SK-N-SH (cell line): ENCODE measurements around the gene ERC2. TPM values are rescaled to one million over a fixed set of nuclear protein-coding genes. Genes with fewer than 3 reads are reported as not detected.

ENCODE experiments used
- CTCF ChIA-PET: fragments of 300-600, 350-600 bp; formaldehyde crosslinking; extraction: SDS; loops from one replicate; lab custom pipeline; 2021; lab: Yijun Ruan, JAX
- POLR2A ChIA-PET: fragments of 350-600 bp; sonication (Branson Sonifier 250); formaldehyde crosslinking; extraction: SDS; loops from one replicate; lab custom pipeline; 2020; ENCODE audit warnings: antibody characterized with exemption, inconsistent platforms; lab: Yijun Ruan, JAX
- DNase-seq: peaks from one replicate; pipeline ENCODE4 v3.0.0; 2012
- H2AFZ ChIP-seq: fragments of 200-600 bp; sonication (generic); 2 replicates; pipeline ENCODE4 v1.8.1; 2016; ENCODE audit warnings: antibody characterized with exemption, mild to moderate bottlenecking, low read depth
- H3F3A ChIP-seq: fragments of 200-600 bp; sonication (generic); replicated peaks from 2 replicates; pipeline ENCODE3; 2016; ENCODE audit warnings: antibody characterized with exemption, mild to moderate bottlenecking; ENCODE audit not compliant: insufficient read depth
- H3K27ac ChIP-seq, 2 experiments: fragments of 200-500 bp in 1 of 2; fragments of 200-600 bp in 1 of 2; sonication (Bioruptor generic) in 1 of 2; sonication (generic), shearing (Covaris generic) in 1 of 2; 2 replicates each; pipeline versions ENCODE4 v1.5.1 to v1.6.1; 2014 to 2016; ENCODE audit warnings: low read depth in 2 of 2, inconsistent platforms in 1 of 2, low read length in 1 of 2, mild to moderate bottlenecking in 1 of 2, mixed read lengths in 1 of 2
- H3K27me3 ChIP-seq: fragments of 200-600 bp; sonication (generic), shearing (Covaris generic); 2 replicates; pipeline ENCODE4 v1.6.1; 2016; ENCODE audit warnings: mixed run types; ENCODE audit not compliant: insufficient read depth
- H3K36me3 ChIP-seq, 2 experiments: fragments of 200-500 bp in 1 of 2; fragments of 200-600 bp in 1 of 2; sonication (Bioruptor generic) in 1 of 2; sonication (generic) in 1 of 2; replicated peaks in 1 of 2; 2 replicates each; pipeline versions ENCODE3 to v1.5.1; 2014 to 2016; ENCODE audit warnings: low read length in 1 of 2, mild to moderate bottlenecking in 1 of 2; ENCODE audit not compliant: insufficient read depth in 2 of 2, control insufficient read depth in 1 of 2
- H3K4me1 ChIP-seq, 2 experiments: fragments of 200-500 bp in 1 of 2; fragments of 200-600 bp in 1 of 2; sonication (Bioruptor generic) in 1 of 2; sonication (generic), shearing (Covaris generic) in 1 of 2; 2 replicates each; pipeline versions ENCODE4 v1.5.1 to v1.6.1; 2014 to 2016; ENCODE audit warnings: low read depth in 1 of 2, low read length in 1 of 2, mixed run types in 1 of 2; ENCODE audit not compliant: insufficient read depth in 2 of 2, control insufficient read depth in 1 of 2
- H3K4me2 ChIP-seq: fragments of 200-600 bp; sonication (generic), shearing (Covaris generic); 2 replicates; pipeline ENCODE4 v1.6.1; 2017; ENCODE audit warnings: mixed run types
- H3K4me3 ChIP-seq, 2 experiments: fragments of 200-500 bp in 1 of 2; fragments of 200-600 bp in 1 of 2; sonication (Bioruptor generic) in 1 of 2; sonication (generic), shearing (Covaris generic) in 1 of 2; 2 replicates each; pipeline versions ENCODE4 v1.5.1 to v1.8.1; 2014 to 2016; ENCODE audit warnings: low read depth in 2 of 2, inconsistent platforms in 1 of 2, low read length in 1 of 2, mild to moderate bottlenecking in 1 of 2, mixed read lengths in 1 of 2, moderate library complexity in 1 of 2
- H3K79me2 ChIP-seq: fragments of 200-600 bp; sonication (generic); 2 replicates; pipeline ENCODE4 v1.8.1; 2017; ENCODE audit warnings: mild to moderate bottlenecking; ENCODE audit not compliant: insufficient read depth
- H3K9ac ChIP-seq: fragments of 200-600 bp; sonication (generic); 2 replicates; pipeline ENCODE4 v1.6.1; 2017; ENCODE audit warnings: mixed run types
- H3K9me2 ChIP-seq: fragments of 200-600 bp; sonication (generic); 2 replicates; pipeline ENCODE4 v1.6.1; 2017; ENCODE audit warnings: mixed run types
- H3K9me3 ChIP-seq: fragments of 200-600 bp; sonication (generic); 2 replicates; pipeline ENCODE4 v1.6.1; 2017; ENCODE audit warnings: mixed run types, mild to moderate bottlenecking, moderate library complexity
- H4K20me1 ChIP-seq: fragments of 200-600 bp; sonication (generic); 2 replicates; pipeline ENCODE4 v1.6.1; 2017; ENCODE audit warnings: mild to moderate bottlenecking, mixed run types; ENCODE audit not compliant: insufficient read depth
- CHD2 ChIP-seq: fragments of 150-350 bp; IDR thresholded peaks from 2 replicates; pipeline ENCODE4 v1.6.1; 2018; ENCODE audit warnings: low read length; ENCODE audit not compliant: partially characterized antibody
- ELF1 ChIP-seq: IDR thresholded peaks from 2 replicates; pipeline ENCODE4 v1.4.0; 2012
- EP300 ChIP-seq, 2 experiments: IDR thresholded peaks; 2 replicates each; pipeline versions ENCODE4 v1.4.0 to v1.6.1; 2012; ENCODE audit warnings: borderline replicate concordance in 1 of 2, low read depth in 1 of 2, low read length in 1 of 2
- EZH2phosphoT487 ChIP-seq: fragments of 200-600 bp; sonication (generic); IDR thresholded peaks from 2 replicates; pipeline ENCODE4 v1.6.1; 2017; ENCODE audit warnings: low read depth, mixed run types, mild to moderate bottlenecking, antibody characterized with exemption, moderate library complexity, borderline replicate concordance
- FOSL2 ChIP-seq: IDR thresholded peaks from 2 replicates; pipeline ENCODE4 v1.4.0; 2012; ENCODE audit warnings: low read depth, mild to moderate bottlenecking, moderate library complexity, borderline replicate concordance
- JUND ChIP-seq: IDR thresholded peaks from 2 replicates; pipeline ENCODE4 v1.4.0; 2012
- PBX3 ChIP-seq: IDR thresholded peaks from 2 replicates; pipeline ENCODE4; 2012
- POLR2AphosphoS5 ChIP-seq: IDR thresholded peaks from 2 replicates; pipeline ENCODE4 v1.6.1; 2012; ENCODE audit warnings: low read depth, low read length
- RCOR1 ChIP-seq: fragments of 150-350 bp; IDR thresholded peaks from 2 replicates; pipeline ENCODE4 v1.6.1; 2017; ENCODE audit warnings: antibody characterized with exemption, low read length
- REST ChIP-seq: IDR thresholded peaks from 2 replicates; pipeline ENCODE4 v1.6.1; 2012; ENCODE audit warnings: mild to moderate bottlenecking, low read depth, low read length, moderate library complexity
- TAF1 ChIP-seq: IDR thresholded peaks from 2 replicates; pipeline ENCODE4 v1.6.1; 2012; ENCODE audit warnings: low read depth, mild to moderate bottlenecking, low read length, moderate library complexity, borderline replicate concordance
- TEAD4 ChIP-seq: IDR thresholded peaks from 2 replicates; pipeline ENCODE4 v1.4.0; 2012; ENCODE audit warnings: mild to moderate bottlenecking, borderline replicate concordance; ENCODE audit not compliant: insufficient read depth
- USF1 ChIP-seq: IDR thresholded peaks from 2 replicates; pipeline ENCODE4 v1.4.0; 2012; ENCODE audit warnings: low read depth, borderline replicate concordance
- USF2 ChIP-seq: fragments of 150-350 bp; IDR thresholded peaks from 2 replicates; pipeline ENCODE4 v1.6.1; 2017; ENCODE audit warnings: antibody characterized with exemption, low read length, low read depth, borderline replicate concordance
- polyA plus RNA-seq, 3 experiments: library from polyadenylated mRNA; depleted of rRNA; stranded (reverse); fragments of >200 nt; gene quantifications; 2 replicates each; pipeline ENCODE4 v1.2.3, GENCODE V29; 2012
- TF ChIP-seq, protein P1 (sequence below): IDR thresholded peaks from 2 replicates; pipeline ENCODE4 v1.4.0; 2012; ENCODE audit warnings: low read depth

Gene ERC2
- polyA plus RNA-seq, 1 of the 3 experiments (the other 2 are of a cell fraction) = 1.6 TPM

DNA sequence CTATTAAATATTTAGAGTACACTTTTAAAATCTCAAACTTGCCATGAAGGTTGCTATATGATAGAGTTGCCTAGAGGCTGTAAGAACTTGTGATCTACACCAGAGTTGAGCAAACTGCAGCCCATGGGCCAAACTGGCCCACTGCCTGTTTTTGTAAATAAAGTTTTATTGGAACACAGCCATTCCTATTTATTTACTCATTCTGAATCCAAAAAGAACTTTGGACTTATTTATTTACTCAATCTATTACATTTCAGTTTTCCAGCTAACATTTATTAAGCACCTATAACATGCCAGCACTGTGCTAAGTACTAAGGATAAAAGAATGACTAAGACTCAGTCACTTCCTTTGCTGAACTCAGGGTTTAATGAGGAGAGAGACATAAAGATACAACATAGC, 403.6 kb downstream of the ERC2 start:
- Histone ChIP-seq H3K4me1 (no peaks in the 10 kb centered on the region), H3K27me3 (no peaks in the 10 kb centered on the region), H3K4me2 (no peak overlapping the region), H3K4me3 (no peak overlapping the region), H3K27ac (no peak overlapping the region), H2AFZ (no peak overlapping the region), H3K79me2 (no peaks in the 10 kb centered on the region), H3K9ac (no peak overlapping the region), H3K9me3 (no peaks in the 10 kb centered on the region), H3K9me2 (no peaks in the 10 kb centered on the region), H4K20me1 (no peaks in the 10 kb centered on the region), H3K36me3 (no peaks in the 10 kb centered on the region), H3F3A (no peaks in the 10 kb centered on the region)
- TF ChIP-seq USF2 (no peak), TEAD4 (no peak), FOSL2 (no peak), ELF1 (no peak), EP300 (IDR thresholded peaks at IDR 0.05; ENCODE audit: borderline replicate concordance in 1 of 2, low read depth in 1 of 2, low read length in 1 of 2) (no peak), TAF1 (no peak), POLR2AphosphoS5 (no peak), USF1 (no peak), EZH2phosphoT487 (no peak), REST (no peak), PBX3 (no peak), CHD2 (no peak), RCOR1 (no peak), JUND (no peak)
- TF ChIP-seq, protein P1, sequence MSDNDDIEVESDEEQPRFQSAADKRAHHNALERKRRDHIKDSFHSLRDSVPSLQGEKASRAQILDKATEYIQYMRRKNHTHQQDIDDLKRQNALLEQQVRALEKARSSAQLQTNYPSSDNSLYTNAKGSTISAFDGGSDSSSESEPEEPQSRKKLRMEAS = no peak
- DNase-seq = no peak
- ChIA-PET POLR2A (no interaction called here), CTCF (interaction anchor here (1.5 kb wide), 1 partner anchor 9 kb away, joined by 3 read pairs; no protein-coding TSS in a partner anchor)
